ENCODE results near the gene GPR6.

The GPR6 gene

GRCh38 chr6:109978174-109979032 lies at the start of gene GPR6:
TSS of gene GPR6 (plus strand) at chr6:109978311. CDS start at chr6:109979113, 802 bp downstream.
- TF ChIP-seq CTCF (IDR thresholded peaks at IDR 0.05; ENCODE audit: low read depth, low read length): no peak
- DNase-seq (ENCODE audit: extremely low read depth, low read depth): no peak

GRCh38 chr6:109934293-109934692 lies 43.8 kb upstream of the GPR6 start:
- no peak for TF ChIP-seq CTCF (IDR thresholded peaks at IDR 0.05; ENCODE audit: low read depth, low read length)
- DNase-seq (ENCODE audit: extremely low read depth, low read depth): no peak

- TF ChIP-seq CTCF (IDR thresholded peaks at IDR 0.05; ENCODE audit: low read depth, low read length): no peak
- no peak for DNase-seq (ENCODE audit: extremely low read depth, low read depth)
Observed at GRCh38 chr6:109939654-109940053, 38.5 kb upstream of the GPR6 start.

- no peak for TF ChIP-seq CTCF (IDR thresholded peaks at IDR 0.05; ENCODE audit: low read depth, low read length)
- no peak for DNase-seq (ENCODE audit: extremely low read depth, low read depth)
Observed at GRCh38 chr6:109944448-109944847, 33.7 kb upstream of the GPR6 start.

- no peak for DNase-seq (ENCODE audit: extremely low read depth, low read depth)
- TF ChIP-seq CTCF (IDR thresholded peaks at IDR 0.05; ENCODE audit: low read depth, low read length): no peak
Observed at GRCh38 chr6:109945091-109945490, 33.0 kb upstream of the GPR6 start.

- TF ChIP-seq CTCF (IDR thresholded peaks at IDR 0.05; ENCODE audit: low read depth, low read length): no peak
- no peak for DNase-seq (ENCODE audit: extremely low read depth, low read depth)
Observed at GRCh38 chr6:109946979-109947378, 31.1 kb upstream of the GPR6 start.

GRCh38 chr6:109949281-109950065 lies 28.6 kb upstream of the GPR6 start:
- no peak for DNase-seq (ENCODE audit: extremely low read depth, low read depth)
- no peak for TF ChIP-seq CTCF (IDR thresholded peaks at IDR 0.05; ENCODE audit: low read depth, low read length)
